NB4 (cell line): ENCODE measurements around the gene STKLD1.

ENCODE experiments used
- DNase-seq: peaks from one replicate; pipeline ENCODE4 v3.0.0; 2010; ENCODE audit warnings: low read depth
- H3K4me3 ChIP-seq: one replicate; pipeline ENCODE4 v1.5.1; 2011; ENCODE audit warnings: mild to moderate bottlenecking, low read depth, low read length, moderate library complexity
- CTCF ChIP-seq: IDR thresholded peaks from one replicate; pipeline ENCODE4 v1.5.1; 2012; ENCODE audit warnings: low read depth, low read length
- MAX ChIP-seq: IDR thresholded peaks from 2 replicates; pipeline ENCODE4 v1.6.1; 2011; ENCODE audit warnings: low read depth, low read length
- MYC ChIP-seq: IDR thresholded peaks from 2 replicates; pipeline ENCODE4 v1.6.1; 2011; ENCODE audit warnings: low read depth, low read length
- POLR2A ChIP-seq: IDR thresholded peaks from 2 replicates; pipeline ENCODE4 v1.6.1; 2011; ENCODE audit warnings: mild to moderate bottlenecking; ENCODE audit not compliant: insufficient read length; ENCODE audit errors: extremely low read depth

The STKLD1 gene

GRCh38 chr9:133423216-133423615 is 47.0 kb downstream of the STKLD1 start:
- DNase-seq = no peak
- TF ChIP-seq MYC (no peak), POLR2A (no peak), CTCF (no peak), MAX (no peak)
- no peak overlapping the region for H3K4me3 ChIP-seq

GRCh38 chr9:133424187-133424586 is 48.0 kb downstream of the STKLD1 start:
- DNase-seq = no peak

GRCh38 chr9:133425049-133425632 is 49.0 kb downstream of the STKLD1 start:
- no peak overlapping the region for H3K4me3 ChIP-seq
- TF ChIP-seq POLR2A (no peak), CTCF (no peak), MAX (no peak), MYC (no peak)
- no peak for DNase-seq

More at GRCh38 chr9:133424187-133424586, 48.0 kb downstream of the STKLD1 start:
- TF ChIP-seq CTCF (no peak), MYC (no peak), MAX (no peak), POLR2A (no peak)
- no peak overlapping the region for H3K4me3 ChIP-seq

GRCh38 chr9:133426011-133426410 is 49.8 kb downstream of the STKLD1 start:
- TF ChIP-seq POLR2A = no peak
- TF ChIP-seq CTCF = no peak
- TF ChIP-seq MYC = no peak
- TF ChIP-seq MAX = no peak
- no peak overlapping the region for H3K4me3 ChIP-seq
- no peak for DNase-seq

- no peak for DNase-seq
- TF ChIP-seq MAX = no peak
- TF ChIP-seq POLR2A = no peak
- no peak for TF ChIP-seq MYC
- no peak for TF ChIP-seq CTCF
- H3K4me3 ChIP-seq = no peak overlapping the region
Observed at GRCh38 chr9:133427658-133428348, 51.6 kb downstream of the STKLD1 start.
